GM18517 (cell line): ENCODE measurements around the gene HOXB5.
A peak's percentile ranks its signal among the peaks of the same experiment; 100 is the strongest.

Experiments used
- ATAC-seq: cut with Tn5 transposase; IDR thresholded peaks from one replicate; pipeline ENCODE4 v1.9.1; 2021; ENCODE audit warnings: mild to moderate bottlenecking, moderate library complexity; ENCODE audit not compliant: unreplicated experiment

HOXB5 gene

GRCh38 chr17:48551214-48551555, 42.4 kb downstream of the HOXB5 start:
- ATAC-seq, result no peak

- no peak for ATAC-seq
These were observed 42.9 kb downstream of the HOXB5 start for GRCh38 chr17:48550502-48551213.

DNA sequence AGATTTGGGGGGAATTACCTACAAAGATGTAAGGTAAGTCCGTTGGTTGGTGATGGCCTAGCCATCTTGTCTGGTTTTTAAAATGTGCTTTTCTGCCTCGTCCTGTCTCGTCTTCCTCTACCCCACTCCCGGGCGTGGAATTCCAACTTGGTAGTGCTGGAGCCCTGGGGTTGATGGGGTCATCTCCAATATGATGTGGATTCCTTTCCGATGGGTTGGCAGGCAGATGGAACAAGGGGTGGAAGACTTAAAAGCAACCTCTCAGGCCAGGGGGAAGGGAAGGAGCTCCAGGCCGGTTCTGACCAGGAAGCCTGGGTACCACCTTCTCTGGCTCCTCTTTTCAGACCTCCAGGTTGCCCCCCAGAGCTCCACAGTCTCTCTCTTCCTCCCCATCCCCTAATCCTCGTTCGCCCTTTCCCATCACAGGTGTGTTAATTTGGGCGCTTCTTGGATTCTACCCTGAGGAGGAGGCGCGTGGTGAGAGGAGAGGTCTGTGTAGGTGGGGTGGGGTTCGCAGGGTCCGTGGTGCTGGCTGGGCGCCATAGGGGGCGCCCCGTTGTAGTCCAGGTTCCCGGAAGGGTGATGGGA, 43.6 kb downstream of the HOXB5 start:
- no peak for ATAC-seq

- no peak for ATAC-seq
These were observed 44.3 kb downstream of the HOXB5 start for GRCh38 chr17:48549281-48549630.

GRCh38 chr17:48548523-48549280, 44.9 kb downstream of the HOXB5 start:
- no peak for ATAC-seq

- no peak for ATAC-seq
These were observed 45.6 kb downstream of the HOXB5 start for GRCh38 chr17:48547808-48548522.

DNA sequence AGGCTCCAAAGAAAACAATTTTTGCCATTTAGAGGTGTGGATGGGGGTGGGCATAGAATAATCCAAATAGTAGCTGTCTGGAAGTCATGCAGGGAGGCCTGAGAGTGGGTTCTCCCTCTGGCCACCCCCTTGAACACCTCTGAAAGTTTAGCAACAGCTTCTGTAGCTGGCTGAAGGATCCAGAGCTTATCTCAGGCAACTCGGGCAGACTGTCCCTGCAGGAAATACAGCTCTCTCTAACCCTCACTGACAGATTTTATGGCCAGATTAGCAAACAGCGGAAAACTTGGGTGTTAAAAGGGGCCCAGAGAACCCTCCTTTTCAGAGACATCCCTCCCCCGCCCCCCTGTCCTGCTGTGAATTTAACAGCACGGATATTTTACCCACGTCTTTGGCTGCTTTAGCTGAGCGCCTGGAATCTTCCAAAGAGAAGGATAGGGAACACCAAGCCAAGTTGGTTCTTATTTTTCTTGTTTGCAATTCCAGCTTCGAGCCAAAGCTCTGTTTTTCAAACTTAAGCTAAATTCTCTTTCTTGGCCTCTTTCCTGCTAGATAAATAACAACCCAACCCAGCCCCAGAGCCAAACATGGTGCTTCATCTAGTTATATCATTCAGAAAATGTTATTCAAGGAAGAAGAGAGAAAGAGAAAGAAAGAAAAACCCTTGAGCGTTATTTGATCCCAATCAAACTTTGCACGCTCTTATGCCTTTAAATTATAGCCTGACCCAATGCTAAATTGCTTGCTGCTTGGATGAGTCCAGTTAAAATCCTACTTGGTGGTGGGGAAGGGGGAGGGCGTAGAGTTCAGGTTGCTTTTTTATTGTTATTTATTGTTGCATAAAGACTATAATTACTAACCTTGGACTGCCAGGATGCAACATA, 46.4 kb downstream of the HOXB5 start:
- ATAC-seq, result no peak

DNA sequence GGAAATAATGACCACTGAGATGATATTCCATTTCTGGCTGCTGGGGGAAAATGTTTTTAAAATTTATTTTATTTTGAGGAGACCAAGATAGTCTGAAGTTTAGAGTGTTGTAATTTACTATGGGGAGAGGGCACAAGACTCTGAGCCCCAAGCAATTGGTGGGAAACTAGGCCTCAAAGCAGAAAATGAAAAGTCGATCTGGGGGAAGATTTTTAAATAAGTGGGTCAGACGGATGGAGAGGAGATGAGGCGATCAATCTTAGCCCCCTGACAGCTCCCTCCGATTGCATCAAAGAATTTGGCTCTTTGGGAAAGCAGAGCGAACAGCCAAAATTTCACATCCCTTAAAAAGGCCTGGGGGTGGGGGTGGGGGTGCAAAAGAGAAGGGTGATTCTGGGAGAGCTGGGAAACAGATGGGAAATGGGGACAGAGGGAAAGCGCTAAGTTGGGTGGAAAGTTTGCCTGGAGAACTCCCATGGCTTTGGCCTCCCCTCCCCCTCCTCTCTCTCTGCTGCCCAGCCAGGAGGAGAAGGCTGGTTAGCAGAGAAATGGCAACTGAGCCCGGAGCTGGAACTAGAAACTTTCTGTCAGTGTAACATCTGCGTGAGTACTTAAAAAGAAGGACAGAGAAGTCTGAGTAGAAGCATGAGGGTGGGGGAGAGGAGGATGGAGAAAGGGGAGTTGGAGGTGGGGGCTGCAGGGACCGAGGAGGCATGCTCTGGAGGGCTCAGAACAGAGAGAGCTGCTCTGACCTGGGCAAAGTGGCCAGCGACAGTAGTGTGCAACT, 47.2 kb downstream of the HOXB5 start:
- ATAC-seq, result no peak

- no peak for ATAC-seq
These were observed 48.0 kb downstream of the HOXB5 start for GRCh38 chr17:48545539-48545938.

DNA sequence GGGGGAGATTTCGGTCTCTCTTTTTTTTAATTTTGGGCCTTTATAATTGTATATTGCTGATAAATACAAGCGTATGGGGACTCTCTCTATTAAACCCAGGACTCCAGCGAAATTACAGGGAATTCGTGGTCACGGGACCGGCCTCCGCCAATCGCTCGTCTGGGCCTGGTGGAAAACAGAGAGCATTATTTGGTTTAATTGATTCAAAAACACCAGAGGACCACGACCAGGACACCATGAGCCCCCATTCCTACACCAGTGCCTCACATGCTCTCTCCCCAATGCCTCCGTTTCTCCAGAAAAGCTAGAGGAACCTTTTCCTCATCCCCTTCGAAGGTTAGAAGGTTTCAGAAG, 48.6 kb downstream of the HOXB5 start, which contains the start of gene HOXB2:
TSS of gene HOXB2 (minus strand) at position 88 of the 354 bp plus-strand sequence. CDS start 198 bp downstream, outside the sequence.
- ATAC-seq, result no peak

- no peak for ATAC-seq
These were observed 49.1 kb downstream of the HOXB5 start for GRCh38 chr17:48544349-48545021.

DNA sequence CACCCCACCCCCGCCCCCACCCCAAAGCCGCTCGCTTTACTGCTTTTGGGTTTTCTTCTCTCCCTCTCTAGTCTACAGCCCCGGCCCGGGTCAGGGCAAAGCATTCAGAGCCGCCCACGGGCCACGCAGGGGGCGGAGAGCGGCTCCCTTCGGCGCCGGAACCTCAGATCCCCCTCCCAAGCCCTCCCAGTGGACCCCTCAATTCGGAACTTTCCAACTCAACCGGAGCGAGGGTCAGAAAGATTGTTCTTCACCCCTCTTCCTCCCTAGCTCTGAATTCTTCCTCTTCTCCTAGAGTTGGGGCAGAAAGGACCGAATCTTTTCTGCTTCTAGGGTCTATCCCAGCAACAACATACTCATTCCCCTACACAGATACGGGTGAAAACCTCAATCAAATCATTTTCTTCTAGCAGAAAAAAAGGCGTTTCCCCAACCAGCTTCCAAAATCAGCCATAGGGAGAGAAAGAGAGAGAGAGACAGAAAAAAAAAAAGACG, 49.7 kb downstream of the HOXB5 start:
- ATAC-seq, result no peak

DNA sequence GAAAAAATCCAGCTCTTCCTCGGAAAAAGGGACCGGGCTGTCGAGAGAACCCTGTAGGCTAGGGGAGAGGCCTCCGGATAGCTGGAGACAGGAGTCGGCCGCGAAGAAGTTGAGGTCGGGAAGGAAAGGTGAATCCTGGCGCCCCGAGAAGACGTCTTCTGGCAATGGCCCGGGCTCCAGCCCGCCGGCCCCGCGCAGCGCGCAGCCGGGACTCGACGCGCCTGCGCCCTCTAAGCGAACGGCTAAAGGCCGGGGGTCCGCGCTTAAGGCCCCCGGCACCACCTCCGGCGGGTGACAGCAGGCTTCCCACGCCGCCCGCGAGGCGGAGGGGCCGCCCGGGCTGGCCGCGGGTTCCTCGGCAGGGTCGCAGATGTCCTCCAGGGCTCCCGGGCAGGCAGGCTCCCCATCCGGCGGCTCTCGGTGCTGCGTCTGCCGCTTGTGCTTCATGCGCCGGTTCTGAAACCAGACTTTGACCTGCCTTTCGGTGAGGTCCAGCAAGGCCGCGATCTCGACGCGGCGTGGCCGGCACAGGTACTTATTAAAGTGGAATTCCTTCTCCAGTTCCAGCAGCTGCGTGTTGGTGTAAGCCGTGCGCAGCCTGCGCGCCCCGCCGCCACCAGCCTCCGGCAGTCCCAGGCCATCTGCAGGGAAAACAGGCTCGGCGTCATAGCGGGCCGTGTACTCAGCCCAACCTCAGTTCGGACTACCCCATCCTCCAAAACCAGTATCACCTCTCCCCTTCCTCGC, 50.3 kb downstream of the HOXB5 start:
- peak; percentile 59 for ATAC-seq

DNA sequence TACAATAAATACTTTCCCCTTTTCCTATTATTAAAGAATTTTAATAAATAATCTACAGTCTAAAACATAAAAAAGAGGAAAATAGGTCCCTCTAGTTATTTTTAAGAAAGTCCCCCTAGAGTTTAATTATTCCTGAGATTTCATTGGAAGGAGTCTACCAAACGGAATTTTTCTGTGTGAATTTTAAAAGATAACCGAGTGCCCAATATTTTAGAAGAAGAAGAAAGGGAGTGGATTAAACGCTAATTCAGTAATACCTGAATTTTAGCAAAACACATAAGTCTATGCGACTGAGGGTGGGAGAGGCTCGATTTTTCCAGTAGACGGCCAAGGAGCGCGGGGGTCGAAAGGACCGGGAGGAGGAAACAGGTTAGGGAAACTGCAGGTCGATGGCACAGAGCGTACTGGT, 50.9 kb downstream of the HOXB5 start:
- no peak for ATAC-seq

GRCh38 chr17:48542114-48542656, 51.4 kb downstream of the HOXB5 start:
- no peak for ATAC-seq

- no peak for ATAC-seq
These were observed 51.9 kb downstream of the HOXB5 start for GRCh38 chr17:48541577-48542113.
